ENCODE results near the gene TBC1D9B. TPM values are rescaled to one million over a fixed set of nuclear protein-coding genes. Genes with fewer than 3 reads are reported as not detected.
A peak's percentile ranks its signal among the peaks of the same experiment; 100 is the strongest.

TBC1D9B gene
- total RNA-seq, 1 experiment from 2014 or later, result 44.9 TPM

- Histone ChIP-seq H3K27me3 (ENCODE audit: low read length) (no peaks in the 10 kb centered on the region), H2AFZ (ENCODE audit: low read length) (0 out of 2 replicates have a peak overlapping the region, but pooled peaks have one; percentile 60), H3K36me3 (ENCODE audit: low read depth, low read length) (no peaks in the 10 kb centered on the region; the same call in none of the 2 replicates), H3K27ac (ENCODE audit: low read length) (no peak overlapping the region), H4K20me1 (ENCODE audit: low read length) (peaks cover 4% of the 10 kb centered on the region; the same call in 1 of the 2 replicates), H3F3A (ENCODE audit: low read length, unreplicated experiment) (no peaks in the 10 kb centered on the region), H3K9ac (ENCODE audit: low read length) (peak overlapping the region; percentile 62), H3K4me2 (ENCODE audit: low read length) (peak overlapping the region; percentile 96), H3K4me1 (ENCODE audit: insufficient read depth, low read length) (peaks cover 13% of the 10 kb centered on the region), H3K9me3 (ENCODE audit: low read length) (no peaks in the 10 kb centered on the region), H3K9me2 (replicated peaks; ENCODE audit: low read length) (no peaks in the 10 kb centered on the region), H3K79me2 (ENCODE audit: low read length) (peaks cover 29% of the 10 kb centered on the region), H3K4me3 (ENCODE audit: low read length) (peak overlapping the region; percentile 87)
- intact Hi-C loops (cut with micrococcal nuclease), result loop anchor here (2.0 to 5.0 kb wide), 2 partner anchors 162 to 186 kb away; no protein-coding TSS in a partner anchor
- DNase-seq (no peak), ATAC-seq (no peak)
- CTCF ChIA-PET, result no interaction called here
- no TSS peak for BruUV-seq (replicated peaks)
- TF ChIP-seq EZH2phosphoT487 (IDR thresholded peaks at IDR 0.05; ENCODE audit: borderline replicate concordance, low read length), result no peak
- no peak for TF ChIP-seq EZH2 (IDR thresholded peaks at IDR 0.05; ENCODE audit: low read length, unreplicated experiment)
- no peak for TF ChIP-seq CTCF (conservative IDR thresholded peaks at IDR 0.05; ENCODE audit: low read depth, low read length)
- POLR2A ChIA-PET (ENCODE audit: unreplicated experiment), result interaction anchor here (0.7 kb wide), 1 partner anchor 91 kb away, joined by 4 read pairs; no protein-coding TSS in a partner anchor
Observed at GRCh38 chr5:179906294-179906794, 1.4 kb downstream of the TBC1D9B start.

GRCh38 chr5:179905161-179905560, 2.5 kb downstream of the TBC1D9B start:
- no TSS peak for BruUV-seq (replicated peaks)

More at GRCh38 chr5:179905161-179905560, 2.5 kb downstream of the TBC1D9B start:
- TF ChIP-seq CTCF (conservative IDR thresholded peaks at IDR 0.05; ENCODE audit: low read depth, low read length) (no peak), EZH2 (IDR thresholded peaks at IDR 0.05; ENCODE audit: low read length, unreplicated experiment) (no peak), EZH2phosphoT487 (IDR thresholded peaks at IDR 0.05; ENCODE audit: borderline replicate concordance, low read length) (no peak)
- Histone ChIP-seq H3K27me3 (ENCODE audit: low read length) (no peaks in the 10 kb centered on the region), H3K4me3 (ENCODE audit: low read length) (no peak overlapping the region), H3K9me3 (ENCODE audit: low read length) (no peaks in the 10 kb centered on the region), H3K4me1 (ENCODE audit: insufficient read depth, low read length) (peaks cover 13% of the 10 kb centered on the region), H3K27ac (ENCODE audit: low read length) (no peak overlapping the region), H3F3A (ENCODE audit: low read length, unreplicated experiment) (no peaks in the 10 kb centered on the region), H4K20me1 (ENCODE audit: low read length) (peaks cover 4% of the 10 kb centered on the region; the same call in 1 of the 2 replicates), H3K4me2 (ENCODE audit: low read length) (no peak overlapping the region), H3K9ac (ENCODE audit: low read length) (no peak overlapping the region), H2AFZ (ENCODE audit: low read length) (no peak overlapping the region), H3K79me2 (ENCODE audit: low read length) (peaks cover 29% of the 10 kb centered on the region), H3K36me3 (ENCODE audit: low read depth, low read length) (no peaks in the 10 kb centered on the region; the same call in none of the 2 replicates), H3K9me2 (replicated peaks; ENCODE audit: low read length) (no peaks in the 10 kb centered on the region)
- CTCF ChIA-PET, result no interaction called here
- intact Hi-C loops (cut with micrococcal nuclease), result loop anchor here (5.0 kb wide), 1 partner anchor 187 kb away; no protein-coding TSS in a partner anchor
- DNase-seq (no peak), ATAC-seq (no peak)
- POLR2A ChIA-PET (ENCODE audit: unreplicated experiment), result interaction anchor here (0.6 kb wide), 1 partner anchor 143 kb away, joined by 4 read pairs; no protein-coding TSS in a partner anchor
